HG02981 (cell line): ENCODE results near the gene IDI1.
"Not testable (repeated sequence)": the region's sequence is repeated elsewhere in the genome, so short reads cannot be mapped to it uniquely, and the experiment has no call there.

Experiments used
- ATAC-seq: cut with Tn5 transposase; IDR thresholded peaks from one replicate; pipeline ENCODE4 v1.9.1; 2021; ENCODE audit warnings: mild to moderate bottlenecking, moderate library complexity; ENCODE audit not compliant: unreplicated experiment

IDI1 gene

GRCh38 chr10:1064964-1065247 is 16.0 kb upstream of the IDI1 start:
- ATAC-seq = no peak

- no peak for ATAC-seq
These were observed 14.4 kb upstream of the IDI1 start for GRCh38 chr10:1063232-1063865.

- no peak for ATAC-seq
These were observed 13.2 kb upstream of the IDI1 start for GRCh38 chr10:1061930-1062774.

- ATAC-seq = no peak
These were observed 11.0 kb upstream of the IDI1 start for GRCh38 chr10:1059902-1060301.

GRCh38 chr10:1058017-1058416 is 9.1 kb upstream of the IDI1 start:
- ATAC-seq = no peak

- ATAC-seq = no peak
These were observed 8.3 kb upstream of the IDI1 start for GRCh38 chr10:1057106-1057657.

- ATAC-seq = peak; percentile 92
These were observed 7.6 kb upstream of the IDI1 start, which contains the start of gene WDR37 for GRCh38 chr10:1056326-1057105. Gene WDR37, plus strand, starts transcription at chr10:1056385. Its CDS starts 15,771 bp downstream, at chr10:1072156.

GRCh38 chr10:1054684-1055083 is 5.8 kb upstream of the IDI1 start:
- no peak for ATAC-seq

GRCh38 chr10:1050554-1050953 is 1.6 kb upstream of the IDI1 start:
- ATAC-seq = no peak

GRCh38 chr10:1050145-1050544 is 1.2 kb upstream of the IDI1 start:
- no peak for ATAC-seq

- ATAC-seq = no peak
These were observed 573 bp upstream of the IDI1 start for GRCh38 chr10:1049425-1049958.

GRCh38 chr10:1048349-1048731 is 579 bp downstream of the IDI1 start:
- no peak for ATAC-seq

- no peak for ATAC-seq
These were observed 982 bp downstream of the IDI1 start for GRCh38 chr10:1047937-1048336.

GRCh38 chr10:1045415-1045814 is 3.5 kb downstream of the IDI1 start:
- ATAC-seq = no peak

- no peak for ATAC-seq
These were observed 4.0 kb downstream of the IDI1 start for GRCh38 chr10:1044964-1045363.

GRCh38 chr10:1044146-1044545 is 4.8 kb downstream of the IDI1 start:
- ATAC-seq = no peak

GRCh38 chr10:1043532-1043995 is 5.4 kb downstream of the IDI1 start:
- ATAC-seq = peak; percentile 58

GRCh38 chr10:1041514-1041913 is 7.4 kb downstream of the IDI1 start:
- ATAC-seq = no peak

GRCh38 chr10:1040133-1040532 is 8.8 kb downstream of the IDI1 start:
- no peak for ATAC-seq

GRCh38 chr10:1038769-1039168 is 10.2 kb downstream of the IDI1 start:
- ATAC-seq = not testable (repeated sequence)

- no peak for ATAC-seq
These were observed 11.8 kb downstream of the IDI1 start for GRCh38 chr10:1037098-1037497.
